GM18870 (cell line): Measurements from ENCODE around the gene RGL1.
"Not testable (repeated sequence)": the region's sequence is repeated elsewhere in the genome, so short reads cannot be mapped to it uniquely, and the experiment has no call there.

Source experiments
- ATAC-seq: cut with Tn5 transposase; IDR thresholded peaks from one replicate; pipeline ENCODE4 v1.9.1; 2021; ENCODE audit warnings: moderate library complexity; ENCODE audit not compliant: unreplicated experiment

Gene RGL1

GRCh38 chr1:183783767-183784637 lies 20.9 kb upstream of the RGL1 start:
- ATAC-seq = no peak

DNA sequence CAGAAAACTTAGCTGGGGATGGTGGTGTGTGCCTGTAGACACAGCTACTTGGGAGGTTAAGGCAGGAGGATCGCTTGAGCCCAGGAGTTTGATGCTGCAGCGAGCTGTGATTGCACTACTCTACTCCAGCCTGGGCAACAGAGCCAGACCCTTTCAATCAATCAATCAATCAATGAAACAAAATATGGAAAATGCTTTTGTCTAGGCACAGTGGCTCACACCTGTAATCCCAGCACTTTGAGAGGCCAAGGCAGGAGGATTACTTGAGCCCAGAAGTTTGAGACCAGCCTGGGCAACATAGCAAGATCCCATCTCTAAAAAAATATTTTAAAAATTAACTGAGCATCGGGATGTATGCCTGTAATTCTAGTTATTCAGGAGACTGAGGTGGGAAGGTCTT lies 19.0 kb upstream of the RGL1 start:
- not testable (repeated sequence) for ATAC-seq

GRCh38 chr1:183787704-183788103 lies 17.2 kb upstream of the RGL1 start:
- ATAC-seq = no peak

GRCh38 chr1:183791319-183791718 lies 13.6 kb upstream of the RGL1 start:
- ATAC-seq = no peak

DNA sequence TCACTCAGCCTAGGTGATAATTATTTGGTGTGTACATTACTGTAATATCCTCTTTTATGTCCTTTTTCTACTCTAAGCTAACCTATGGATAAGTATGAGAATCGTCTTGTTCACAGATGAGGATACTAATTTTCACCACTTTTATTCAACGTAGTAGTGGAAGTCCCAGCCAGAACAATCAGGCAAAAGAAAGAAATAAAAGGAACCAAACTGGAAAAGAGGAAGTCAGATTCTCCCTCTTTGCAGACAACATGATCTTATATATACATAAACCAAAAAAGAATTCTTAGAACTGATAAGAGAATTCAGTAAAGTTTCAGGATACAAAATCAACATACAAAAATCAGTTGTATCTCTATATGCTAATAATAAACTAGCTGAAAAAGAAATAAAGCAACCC lies 12.6 kb upstream of the RGL1 start:
- ATAC-seq = no peak

GRCh38 chr1:183794088-183794487 lies 10.8 kb upstream of the RGL1 start:
- ATAC-seq = no peak

- no peak for ATAC-seq
Measured at GRCh38 chr1:183800449-183800848, 4.5 kb upstream of the RGL1 start.

- no peak for ATAC-seq
Measured at GRCh38 chr1:183801649-183802048, 3.3 kb upstream of the RGL1 start.

- ATAC-seq = no peak
Measured at GRCh38 chr1:183804387-183804786, 533 bp upstream of the RGL1 start.

GRCh38 chr1:183806125-183806524 lies 1.2 kb downstream of the RGL1 start:
- ATAC-seq = no peak

DNA sequence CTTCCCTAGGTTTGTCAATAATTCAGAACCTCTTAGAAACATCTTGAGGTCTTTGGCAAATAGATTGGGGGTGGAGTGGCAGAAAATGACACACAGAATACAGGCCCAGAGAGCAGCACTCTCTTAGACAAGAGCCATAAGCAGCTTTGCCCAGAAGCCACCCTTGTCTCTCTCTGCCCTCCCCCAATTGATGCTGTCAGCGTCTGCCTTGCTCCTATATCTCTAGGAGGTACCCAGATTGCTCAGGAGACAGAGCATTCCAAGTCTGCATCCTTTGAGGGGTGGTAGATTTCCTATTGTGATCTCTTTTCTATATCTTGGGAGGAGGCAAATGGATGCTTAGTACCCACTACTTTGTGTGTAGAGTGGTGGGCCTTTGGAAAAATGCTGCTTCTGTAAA lies 1.8 kb downstream of the RGL1 start:
- no peak for ATAC-seq

GRCh38 chr1:183807549-183808168 lies 2.7 kb downstream of the RGL1 start:
- ATAC-seq = peak; percentile 67

DNA sequence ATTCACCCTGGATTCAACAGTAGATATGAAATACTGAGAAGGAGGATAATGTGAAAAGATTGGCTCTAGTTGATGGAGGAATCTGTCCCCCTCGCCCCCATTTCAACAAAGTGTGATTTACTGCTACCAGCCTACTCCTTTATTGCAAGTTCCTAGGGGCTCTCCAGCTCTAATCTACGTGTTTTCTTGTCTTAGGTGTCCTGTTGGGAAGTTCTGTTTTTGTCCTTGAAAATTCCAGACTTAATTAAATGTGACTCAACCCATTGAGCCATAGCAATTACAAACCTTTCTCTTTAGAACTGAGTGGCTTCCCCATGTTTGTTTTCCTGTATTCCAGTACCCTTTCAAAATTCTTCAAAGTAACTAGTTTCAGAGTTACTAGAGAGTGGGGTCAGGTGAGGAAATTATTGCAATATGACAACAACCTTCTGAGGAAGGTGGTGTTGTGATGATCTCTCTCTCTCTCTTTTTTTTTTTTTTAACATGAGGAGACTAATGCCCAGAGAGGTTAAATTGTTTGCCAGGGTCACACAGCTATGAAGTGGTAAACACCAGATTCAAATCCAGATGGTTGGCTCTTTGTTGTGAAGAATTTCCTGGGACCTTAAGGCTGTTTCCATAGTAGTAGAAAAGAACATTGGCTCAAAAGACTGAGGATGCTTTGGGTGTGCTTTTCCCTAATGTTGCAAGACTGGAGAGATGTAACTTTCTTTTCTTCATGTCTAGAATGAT lies 3.5 kb downstream of the RGL1 start:
- no peak for ATAC-seq

DNA sequence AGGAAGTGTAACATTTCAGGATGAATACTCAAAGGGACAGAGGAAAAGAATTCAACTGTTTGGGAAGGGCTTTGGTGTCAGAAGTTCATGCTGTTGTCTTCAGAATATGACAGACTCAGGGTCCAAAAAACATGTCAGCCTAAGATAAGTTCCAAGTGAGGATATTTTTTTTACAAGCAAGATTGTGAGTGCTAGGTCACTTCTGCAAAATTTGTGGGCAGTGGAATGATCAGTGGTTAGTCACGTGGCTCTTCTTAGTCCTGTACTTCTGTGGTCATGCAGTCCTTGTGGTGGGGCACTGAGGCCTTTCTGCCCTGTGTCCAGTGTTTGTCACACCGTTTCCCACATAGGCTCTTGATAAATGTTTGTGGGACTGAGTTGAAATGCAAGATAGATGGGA lies 5.2 kb downstream of the RGL1 start:
- ATAC-seq = no peak

GRCh38 chr1:183810756-183811544 lies 6.0 kb downstream of the RGL1 start:
- ATAC-seq = no peak

- ATAC-seq = no peak
Measured at GRCh38 chr1:183812128-183812527, 7.2 kb downstream of the RGL1 start.

- no peak for ATAC-seq
Measured at GRCh38 chr1:183812686-183813569, 8.0 kb downstream of the RGL1 start.

GRCh38 chr1:183814121-183814681 lies 9.3 kb downstream of the RGL1 start:
- no peak for ATAC-seq

- no peak for ATAC-seq
Measured at GRCh38 chr1:183816110-183816509, 11.2 kb downstream of the RGL1 start.
